Astrocyte of the cerebellum (primary cell): ENCODE data around the gene FAM13C.

ENCODE experiments used
- DNase-seq: peaks from one replicate; pipeline ENCODE4 v3.0.0-alpha.2; 2011; ENCODE audit warnings: low read depth
- H3K4me3 ChIP-seq: 2 replicates; pipeline ENCODE4 v1.5.1; 2011; ENCODE audit warnings: mild to moderate bottlenecking, low read depth, low read length, moderate library complexity
- in situ Hi-C: cut with HindIII; loops from 2 replicates; pipeline ENCODE4 v1.10.0; 2017; ENCODE audit warnings: low sequenced_read_pairs
- TF ChIP-seq, protein P1 (sequence below): IDR thresholded peaks from 2 replicates; pipeline ENCODE4 v1.5.1; 2012; ENCODE audit warnings: low read length, low read depth, moderate library complexity, mild to moderate bottlenecking; ENCODE audit errors: missing control alignments

Gene FAM13C

DNA sequence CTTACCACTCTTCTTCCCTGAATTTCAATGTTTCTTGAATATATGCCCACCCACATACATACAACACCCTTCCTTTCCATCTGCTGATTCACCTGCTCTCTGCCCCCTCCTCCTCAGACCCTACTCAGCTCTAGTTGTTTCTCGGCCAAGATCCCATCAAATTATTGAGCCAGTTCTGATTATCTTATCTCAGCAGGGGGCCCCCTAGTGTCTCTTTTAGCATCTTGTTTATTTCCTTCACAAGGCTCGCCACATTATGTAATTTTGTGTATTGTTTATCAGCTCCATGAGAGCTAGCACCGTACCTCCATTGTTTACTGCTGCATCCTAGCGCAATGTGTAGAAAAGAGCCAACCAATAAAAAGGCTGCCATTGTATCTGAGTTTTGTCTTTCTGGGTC lies 71.9 kb downstream of the FAM13C start:
- DNase-seq = no peak
- no peak overlapping the region for H3K4me3 ChIP-seq
- TF ChIP-seq, protein P1, sequence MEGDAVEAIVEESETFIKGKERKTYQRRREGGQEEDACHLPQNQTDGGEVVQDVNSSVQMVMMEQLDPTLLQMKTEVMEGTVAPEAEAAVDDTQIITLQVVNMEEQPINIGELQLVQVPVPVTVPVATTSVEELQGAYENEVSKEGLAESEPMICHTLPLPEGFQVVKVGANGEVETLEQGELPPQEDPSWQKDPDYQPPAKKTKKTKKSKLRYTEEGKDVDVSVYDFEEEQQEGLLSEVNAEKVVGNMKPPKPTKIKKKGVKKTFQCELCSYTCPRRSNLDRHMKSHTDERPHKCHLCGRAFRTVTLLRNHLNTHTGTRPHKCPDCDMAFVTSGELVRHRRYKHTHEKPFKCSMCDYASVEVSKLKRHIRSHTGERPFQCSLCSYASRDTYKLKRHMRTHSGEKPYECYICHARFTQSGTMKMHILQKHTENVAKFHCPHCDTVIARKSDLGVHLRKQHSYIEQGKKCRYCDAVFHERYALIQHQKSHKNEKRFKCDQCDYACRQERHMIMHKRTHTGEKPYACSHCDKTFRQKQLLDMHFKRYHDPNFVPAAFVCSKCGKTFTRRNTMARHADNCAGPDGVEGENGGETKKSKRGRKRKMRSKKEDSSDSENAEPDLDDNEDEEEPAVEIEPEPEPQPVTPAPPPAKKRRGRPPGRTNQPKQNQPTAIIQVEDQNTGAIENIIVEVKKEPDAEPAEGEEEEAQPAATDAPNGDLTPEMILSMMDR = no peak
- in situ Hi-C loops = no loop called here

DNA sequence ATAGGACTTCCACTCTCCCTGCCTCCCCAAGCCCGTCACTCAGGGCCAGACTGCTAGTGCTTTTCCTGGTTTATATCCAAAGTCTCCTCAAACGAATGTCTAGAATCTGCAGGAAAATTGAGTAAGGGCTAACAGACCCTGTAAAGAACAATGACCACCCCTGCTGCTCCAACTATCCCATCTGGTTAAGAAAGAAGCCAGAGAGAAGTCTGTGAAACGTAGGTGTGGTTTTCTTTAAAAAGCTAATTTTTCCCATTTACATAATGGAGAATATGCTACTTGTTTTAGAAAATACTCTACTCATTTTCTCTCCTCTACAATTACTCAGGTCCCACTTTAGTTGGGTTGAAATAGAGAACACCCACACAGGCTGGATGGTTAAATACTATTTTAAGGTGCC lies 72.5 kb downstream of the FAM13C start:
- TF ChIP-seq, protein P1 = no peak
- in situ Hi-C loops = no loop called here
- H3K4me3 ChIP-seq = no peak overlapping the region
- DNase-seq = no peak

DNA sequence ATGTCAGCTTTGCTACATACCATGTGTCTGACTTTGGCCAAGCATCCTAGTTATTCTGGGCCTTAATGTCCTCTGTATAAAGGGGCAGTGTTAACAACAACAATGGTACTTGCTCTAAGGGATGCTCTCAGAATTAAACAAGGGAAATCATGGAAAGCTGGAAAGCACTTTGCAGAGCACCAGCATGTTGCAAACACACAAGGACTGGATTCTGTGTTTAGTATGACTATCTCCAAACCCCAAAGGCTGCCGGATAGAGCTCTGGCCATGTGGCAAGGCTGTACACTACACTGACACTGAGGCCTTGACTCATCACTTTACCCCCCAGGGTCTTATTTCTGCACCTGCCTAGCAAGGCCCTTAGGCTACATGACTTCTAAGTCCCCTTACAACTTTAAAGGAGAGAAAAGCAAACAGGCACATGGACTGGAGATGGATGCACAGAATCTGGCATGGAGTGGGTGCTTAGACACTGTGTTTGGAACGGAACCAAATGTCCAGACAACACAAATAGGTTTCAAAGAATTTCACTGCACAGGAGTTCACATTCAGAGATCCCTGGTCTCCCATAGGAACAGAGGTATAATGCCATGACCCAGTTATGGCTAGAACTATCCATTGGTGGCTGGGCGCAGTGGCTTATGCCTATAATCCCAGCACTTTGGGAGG lies 74.6 kb downstream of the FAM13C start:
- DNase-seq = no peak
- no peak overlapping the region for H3K4me3 ChIP-seq
- in situ Hi-C loops = no loop called here
- TF ChIP-seq, protein P1 = no peak

DNA sequence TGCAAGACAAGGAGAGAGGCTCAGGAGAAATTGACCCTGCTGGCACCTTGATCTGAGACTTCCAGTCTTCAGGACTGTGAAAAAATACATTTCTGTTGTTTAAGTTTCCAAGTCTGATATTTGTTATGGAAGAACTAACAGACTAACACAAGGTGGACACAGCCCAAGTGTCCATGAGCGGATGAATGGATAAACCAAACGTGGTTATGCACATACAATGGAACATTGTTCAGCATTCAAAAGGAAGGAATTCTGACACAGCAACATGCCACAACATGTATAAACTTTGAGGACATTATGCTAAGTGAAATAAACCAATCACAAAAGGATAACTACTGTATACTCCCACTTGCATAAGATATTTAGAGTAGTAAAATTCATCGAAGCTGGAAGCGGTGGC lies 76.5 kb downstream of the FAM13C start:
- in situ Hi-C loops = no loop called here
- no peak for DNase-seq
- TF ChIP-seq, protein P1 = no peak

DNA sequence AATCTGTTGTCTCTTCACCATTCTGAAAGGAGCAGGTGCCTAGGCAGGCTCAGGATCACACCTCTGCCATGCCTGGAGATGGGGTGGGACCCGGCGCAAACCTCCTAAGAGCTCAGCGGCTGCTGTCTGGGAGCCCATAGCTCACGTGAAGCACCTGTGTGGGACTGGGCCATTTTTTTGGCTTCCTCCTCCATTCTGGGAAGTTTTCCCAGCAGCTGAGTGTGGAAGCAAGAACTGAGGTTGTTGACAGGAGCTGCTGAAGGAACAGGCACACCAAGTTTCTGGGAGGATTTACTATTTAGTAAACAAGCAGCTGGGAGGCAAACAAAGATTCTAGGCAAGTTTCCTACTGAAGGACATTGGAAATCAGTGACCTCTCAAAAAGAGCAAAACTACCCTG lies 77.3 kb downstream of the FAM13C start:
- TF ChIP-seq, protein P1 = no peak
- in situ Hi-C loops = no loop called here
- no peak for DNase-seq
- no peak overlapping the region for H3K4me3 ChIP-seq

More for the DNA sequence above, 76.5 kb downstream of the FAM13C start:
- no peak overlapping the region for H3K4me3 ChIP-seq

DNA sequence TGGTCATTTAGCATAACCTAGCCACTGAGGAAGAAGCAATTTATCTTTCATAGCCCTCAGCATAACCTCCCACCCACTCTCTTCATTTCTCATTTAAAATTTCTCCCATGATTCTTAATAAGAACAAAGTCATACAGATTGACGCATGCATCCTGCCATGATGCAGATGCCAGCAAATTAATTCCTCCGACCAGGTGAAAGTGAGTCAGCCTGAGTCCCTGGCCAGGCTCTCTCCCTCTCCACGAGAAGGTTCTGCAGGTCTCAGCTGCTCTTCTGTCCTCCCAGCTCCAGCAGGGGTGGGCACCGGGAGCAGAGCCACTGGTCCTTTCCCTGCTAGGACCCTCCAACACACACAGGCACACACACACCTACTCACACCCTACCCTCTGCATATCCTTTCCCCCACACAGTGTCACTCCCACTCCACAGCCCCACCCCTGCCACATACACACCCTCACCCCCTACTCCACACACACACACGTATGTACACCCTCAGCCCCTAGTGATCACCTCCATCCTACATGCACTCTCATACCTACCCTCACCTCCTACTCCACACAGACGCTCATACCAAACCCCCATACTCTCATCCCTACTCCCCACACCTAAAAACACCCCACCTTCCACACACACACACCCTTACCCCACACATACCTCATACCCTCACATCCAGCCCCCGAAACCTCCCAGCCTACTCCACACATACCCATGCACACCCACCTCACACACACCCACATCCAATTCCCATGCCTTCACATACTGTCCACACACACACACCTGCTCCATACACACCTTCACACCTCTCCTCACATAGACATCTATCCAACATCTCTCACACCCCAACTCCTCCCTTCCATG lies 78.0 kb downstream of the FAM13C start:
- in situ Hi-C loops = no loop called here
- H3K4me3 ChIP-seq = no peak overlapping the region
- TF ChIP-seq, protein P1 = no peak
- no peak for DNase-seq
